Measurements from ENCODE around the gene GABRG3. TPM values are rescaled to one million over a fixed set of nuclear protein-coding genes. Genes with fewer than 3 reads are reported as not detected.

GABRG3 gene
- total RNA-seq, 1 experiment from 2014 or later, result not detected

- no peak overlapping the region for H3K4me2 ChIP-seq (ENCODE audit: low read depth, low read length, poor library complexity, severe bottlenecking)
- no peaks in the 10 kb centered on the region for H3K27me3 ChIP-seq (ENCODE audit: low read length)
- no peak overlapping the region for H3K9ac ChIP-seq (ENCODE audit: low read length)
- peaks cover 38% of the 10 kb centered on the region for H3K9me3 ChIP-seq (ENCODE audit: low read length)
- no peaks in the 10 kb centered on the region for H4K20me1 ChIP-seq (ENCODE audit: insufficient read depth, low read depth, low read length)
- H2AFZ ChIP-seq (ENCODE audit: low read length), result no peak overlapping the region
- DNase-seq, result no peak
- H3K79me2 ChIP-seq (ENCODE audit: low read length), result no peaks in the 10 kb centered on the region
- H3K9me2 ChIP-seq (replicated peaks; ENCODE audit: insufficient read depth, low read length), result no peaks in the 10 kb centered on the region
- no peaks in the 10 kb centered on the region for H3K36me3 ChIP-seq (ENCODE audit: insufficient read depth, low read length)
- H3K4me1 ChIP-seq (ENCODE audit: low read length), result no peaks in the 10 kb centered on the region
- no peak overlapping the region for H3K4me3 ChIP-seq (ENCODE audit: low read length)
- H3K27ac ChIP-seq (ENCODE audit: low read length), result no peak overlapping the region
These were observed 455.8 kb downstream of the GABRG3 start for GRCh38 chr15:27426805-27427204.

DNA sequence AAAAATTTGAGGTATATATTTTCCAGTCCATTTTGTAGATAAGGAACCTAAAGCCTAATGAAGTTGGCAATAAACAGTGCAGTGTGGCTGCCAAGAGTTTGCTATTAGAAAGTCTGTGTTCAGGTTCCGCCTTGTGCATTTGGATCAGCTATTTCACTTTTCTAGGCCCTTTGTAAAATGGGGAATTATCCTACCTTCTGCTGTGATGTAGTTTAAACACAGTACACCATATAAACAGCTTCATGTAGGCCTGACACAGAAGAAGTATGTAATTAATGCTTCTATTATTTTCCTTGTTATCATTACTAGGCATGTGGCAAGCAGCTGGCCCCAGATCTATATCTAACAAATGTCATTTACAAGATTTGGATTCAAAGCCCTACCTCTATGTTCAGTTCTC is 456.3 kb downstream of the GABRG3 start:
- Histone ChIP-seq H3K9me2 (replicated peaks; ENCODE audit: insufficient read depth, low read length) (no peaks in the 10 kb centered on the region), H3K4me1 (ENCODE audit: low read length) (no peaks in the 10 kb centered on the region), H3K4me3 (ENCODE audit: low read length) (no peak overlapping the region), H4K20me1 (ENCODE audit: insufficient read depth, low read depth, low read length) (no peaks in the 10 kb centered on the region), H3K9me3 (ENCODE audit: low read length) (peaks cover 41% of the 10 kb centered on the region), H3K4me2 (ENCODE audit: low read depth, low read length, poor library complexity, severe bottlenecking) (no peak overlapping the region), H2AFZ (ENCODE audit: low read length) (no peak overlapping the region), H3K27me3 (ENCODE audit: low read length) (no peaks in the 10 kb centered on the region), H3K36me3 (ENCODE audit: insufficient read depth, low read length) (no peaks in the 10 kb centered on the region), H3K27ac (ENCODE audit: low read length) (no peak overlapping the region), H3K9ac (ENCODE audit: low read length) (no peak overlapping the region), H3K79me2 (ENCODE audit: low read length) (no peaks in the 10 kb centered on the region)
- DNase-seq, result no peak

- H3K4me1 ChIP-seq (ENCODE audit: low read length), result no peaks in the 10 kb centered on the region
- H3K79me2 ChIP-seq (ENCODE audit: low read length), result no peaks in the 10 kb centered on the region
- H3K36me3 ChIP-seq (ENCODE audit: insufficient read depth, low read length), result no peaks in the 10 kb centered on the region
- no peak for DNase-seq
- H3K27me3 ChIP-seq (ENCODE audit: low read length), result no peaks in the 10 kb centered on the region
- H3K9ac ChIP-seq (ENCODE audit: low read length), result no peak overlapping the region
- no peaks in the 10 kb centered on the region for H4K20me1 ChIP-seq (ENCODE audit: insufficient read depth, low read depth, low read length)
- H2AFZ ChIP-seq (ENCODE audit: low read length), result no peak overlapping the region
- no peak overlapping the region for H3K4me3 ChIP-seq (ENCODE audit: low read length)
- no peak overlapping the region for H3K27ac ChIP-seq (ENCODE audit: low read length)
- H3K9me2 ChIP-seq (replicated peaks; ENCODE audit: insufficient read depth, low read length), result no peaks in the 10 kb centered on the region
- no peak overlapping the region for H3K4me2 ChIP-seq (ENCODE audit: low read depth, low read length, poor library complexity, severe bottlenecking)
- peaks cover 39% of the 10 kb centered on the region for H3K9me3 ChIP-seq (ENCODE audit: low read length)
These were observed 457.2 kb downstream of the GABRG3 start for GRCh38 chr15:27428151-27428550.

- Histone ChIP-seq H4K20me1 (ENCODE audit: insufficient read depth, low read depth, low read length) (no peaks in the 10 kb centered on the region), H3K27me3 (ENCODE audit: low read length) (no peaks in the 10 kb centered on the region), H3K27ac (ENCODE audit: low read length) (no peak overlapping the region), H3K79me2 (ENCODE audit: low read length) (no peaks in the 10 kb centered on the region), H3K9me3 (ENCODE audit: low read length) (peaks cover 43% of the 10 kb centered on the region), H2AFZ (ENCODE audit: low read length) (no peak overlapping the region), H3K9me2 (replicated peaks; ENCODE audit: insufficient read depth, low read length) (no peaks in the 10 kb centered on the region), H3K4me1 (ENCODE audit: low read length) (no peaks in the 10 kb centered on the region), H3K36me3 (ENCODE audit: insufficient read depth, low read length) (no peaks in the 10 kb centered on the region), H3K4me2 (ENCODE audit: low read depth, low read length, poor library complexity, severe bottlenecking) (no peak overlapping the region), H3K9ac (ENCODE audit: low read length) (no peak overlapping the region), H3K4me3 (ENCODE audit: low read length) (no peak overlapping the region)
- DNase-seq, result no peak
These were observed 458.6 kb downstream of the GABRG3 start for GRCh38 chr15:27429577-27429976.

- Histone ChIP-seq H3K9me3 (ENCODE audit: low read length) (peaks cover 36% of the 10 kb centered on the region), H4K20me1 (ENCODE audit: insufficient read depth, low read depth, low read length) (no peaks in the 10 kb centered on the region), H3K27ac (ENCODE audit: low read length) (no peak overlapping the region), H3K79me2 (ENCODE audit: low read length) (no peaks in the 10 kb centered on the region), H3K4me3 (ENCODE audit: low read length) (no peak overlapping the region), H3K9me2 (replicated peaks; ENCODE audit: insufficient read depth, low read length) (no peaks in the 10 kb centered on the region), H3K4me2 (ENCODE audit: low read depth, low read length, poor library complexity, severe bottlenecking) (no peak overlapping the region), H3K27me3 (ENCODE audit: low read length) (no peaks in the 10 kb centered on the region), H3K9ac (ENCODE audit: low read length) (no peak overlapping the region), H3K36me3 (ENCODE audit: insufficient read depth, low read length) (no peaks in the 10 kb centered on the region), H3K4me1 (ENCODE audit: low read length) (no peaks in the 10 kb centered on the region), H2AFZ (ENCODE audit: low read length) (no peak overlapping the region)
- DNase-seq, result no peak
These were observed 462.6 kb downstream of the GABRG3 start for GRCh38 chr15:27433604-27434003.

DNA sequence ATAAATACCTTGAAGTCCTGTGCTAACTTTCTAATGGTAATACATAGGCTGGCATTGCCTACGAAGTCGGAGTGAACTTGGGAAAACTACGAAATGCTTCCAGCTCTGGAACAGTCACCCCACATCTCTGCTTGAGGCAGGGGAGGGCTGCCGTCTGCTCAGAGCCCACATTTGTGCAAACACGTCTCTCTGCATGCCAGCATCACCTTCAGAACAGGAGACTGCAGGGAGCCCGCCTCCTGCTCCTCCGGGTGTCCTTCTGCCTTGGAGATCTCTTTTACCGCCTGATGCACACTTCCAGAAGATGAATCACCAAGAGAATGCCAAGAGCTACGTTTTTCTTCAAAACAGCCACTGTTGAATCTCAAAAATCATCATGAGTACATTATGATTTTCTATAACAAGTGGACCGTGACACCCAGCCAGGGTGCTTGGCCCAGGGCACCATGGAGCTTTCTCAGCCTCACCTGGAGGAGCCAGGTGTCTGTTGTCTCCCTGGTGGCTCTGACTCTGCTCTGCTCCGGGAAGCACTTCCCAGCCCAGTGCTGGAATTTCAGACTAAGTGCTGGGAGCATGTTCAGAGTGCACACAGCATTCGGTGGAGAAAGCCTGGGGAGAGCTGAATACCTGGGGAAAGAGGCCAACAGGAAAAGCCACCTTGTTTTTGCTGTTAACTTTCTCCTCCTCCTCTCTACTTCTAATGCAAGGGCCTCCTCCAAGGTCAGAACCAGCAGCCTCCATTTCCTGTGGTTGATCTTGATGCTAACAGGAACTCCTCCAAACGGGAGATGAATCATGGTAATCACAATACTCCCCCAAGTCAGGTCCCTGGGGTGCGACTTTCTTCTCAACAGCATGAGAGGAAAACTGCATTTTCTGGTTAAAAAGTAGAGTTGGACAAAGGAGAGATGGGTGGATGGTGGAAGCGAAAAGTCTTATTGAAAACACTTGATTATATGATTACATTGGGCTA is 467.7 kb downstream of the GABRG3 start:
- peaks cover 37% of the 10 kb centered on the region for H3K9me3 ChIP-seq (ENCODE audit: low read length)
- H3K79me2 ChIP-seq (ENCODE audit: low read length), result no peaks in the 10 kb centered on the region
- no peaks in the 10 kb centered on the region for H3K27me3 ChIP-seq (ENCODE audit: low read length)
- DNase-seq, result no peak
- no peak overlapping the region for H3K4me2 ChIP-seq (ENCODE audit: low read depth, low read length, poor library complexity, severe bottlenecking)
- H3K4me1 ChIP-seq (ENCODE audit: low read length), result no peaks in the 10 kb centered on the region
- no peak overlapping the region for H2AFZ ChIP-seq (ENCODE audit: low read length)
- no peaks in the 10 kb centered on the region for H3K36me3 ChIP-seq (ENCODE audit: insufficient read depth, low read length)
- H3K4me3 ChIP-seq (ENCODE audit: low read length), result no peak overlapping the region
- H4K20me1 ChIP-seq (ENCODE audit: insufficient read depth, low read depth, low read length), result no peaks in the 10 kb centered on the region
- H3K9me2 ChIP-seq (replicated peaks; ENCODE audit: insufficient read depth, low read length), result no peaks in the 10 kb centered on the region
- H3K27ac ChIP-seq (ENCODE audit: low read length), result no peak overlapping the region
- H3K9ac ChIP-seq (ENCODE audit: low read length), result no peak overlapping the region

- no peak overlapping the region for H3K4me3 ChIP-seq (ENCODE audit: low read length)
- H3K27me3 ChIP-seq (ENCODE audit: low read length), result no peaks in the 10 kb centered on the region
- no peak for DNase-seq
- H2AFZ ChIP-seq (ENCODE audit: low read length), result no peak overlapping the region
- no peaks in the 10 kb centered on the region for H3K4me1 ChIP-seq (ENCODE audit: low read length)
- H4K20me1 ChIP-seq (ENCODE audit: insufficient read depth, low read depth, low read length), result no peaks in the 10 kb centered on the region
- no peak overlapping the region for H3K9ac ChIP-seq (ENCODE audit: low read length)
- H3K9me3 ChIP-seq (ENCODE audit: low read length), result peaks cover 36% of the 10 kb centered on the region
- H3K9me2 ChIP-seq (replicated peaks; ENCODE audit: insufficient read depth, low read length), result no peaks in the 10 kb centered on the region
- no peaks in the 10 kb centered on the region for H3K36me3 ChIP-seq (ENCODE audit: insufficient read depth, low read length)
- no peak overlapping the region for H3K4me2 ChIP-seq (ENCODE audit: low read depth, low read length, poor library complexity, severe bottlenecking)
- no peak overlapping the region for H3K27ac ChIP-seq (ENCODE audit: low read length)
- H3K79me2 ChIP-seq (ENCODE audit: low read length), result no peaks in the 10 kb centered on the region
These were observed 470.1 kb downstream of the GABRG3 start for GRCh38 chr15:27441120-27441519.

DNA sequence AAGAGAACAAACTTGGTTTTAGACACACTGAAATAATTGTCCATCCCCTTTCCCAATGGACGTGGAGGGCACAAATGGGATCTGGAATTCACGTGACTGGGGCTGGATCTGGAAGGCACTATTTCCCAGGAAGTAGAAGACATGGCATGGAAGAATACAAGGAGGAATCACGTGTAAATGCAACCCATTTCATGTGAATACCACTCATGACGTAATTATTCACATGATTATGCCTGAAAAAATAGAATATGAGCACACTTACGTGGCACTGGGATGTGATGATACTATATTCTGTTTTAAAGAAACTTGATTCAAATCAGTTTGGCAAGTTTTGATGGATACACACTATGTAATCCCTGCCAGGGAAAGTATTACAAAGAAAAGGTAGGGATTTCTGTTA is 477.3 kb downstream of the GABRG3 start:
- no peak overlapping the region for H3K9ac ChIP-seq (ENCODE audit: low read length)
- H3K4me1 ChIP-seq (ENCODE audit: low read length), result no peaks in the 10 kb centered on the region
- DNase-seq, result no peak
- no peaks in the 10 kb centered on the region for H3K9me2 ChIP-seq (replicated peaks; ENCODE audit: insufficient read depth, low read length)
- H2AFZ ChIP-seq (ENCODE audit: low read length), result no peak overlapping the region
- H3K4me3 ChIP-seq (ENCODE audit: low read length), result no peak overlapping the region
- H3K79me2 ChIP-seq (ENCODE audit: low read length), result no peaks in the 10 kb centered on the region
- H3K4me2 ChIP-seq (ENCODE audit: low read depth, low read length, poor library complexity, severe bottlenecking), result no peak overlapping the region
- H3K27me3 ChIP-seq (ENCODE audit: low read length), result no peaks in the 10 kb centered on the region
- H4K20me1 ChIP-seq (ENCODE audit: insufficient read depth, low read depth, low read length), result no peaks in the 10 kb centered on the region
- H3K36me3 ChIP-seq (ENCODE audit: insufficient read depth, low read length), result no peaks in the 10 kb centered on the region
- peaks cover 35% of the 10 kb centered on the region for H3K9me3 ChIP-seq (ENCODE audit: low read length)
- H3K27ac ChIP-seq (ENCODE audit: low read length), result no peak overlapping the region

Data from Karpas-422 (cell line).